Ishikawa (cell line): ENCODE data around the gene BCR.

Experiments used
- CEBPB ChIP-seq: IDR thresholded peaks from 2 replicates; pipeline ENCODE4 v1.6.1; 2012
- CREB1 ChIP-seq: IDR thresholded peaks from 2 replicates; pipeline ENCODE4 v1.6.1; 2012; ENCODE audit warnings: low read depth
- EGR1 ChIP-seq: IDR thresholded peaks from 2 replicates; pipeline ENCODE4 v1.6.1; 2012
- EP300 ChIP-seq: IDR thresholded peaks from 2 replicates; pipeline ENCODE4 v1.6.1; 2012; ENCODE audit warnings: borderline replicate concordance
- FOXM1 ChIP-seq: IDR thresholded peaks from 2 replicates; pipeline ENCODE4 v1.6.1; 2012; ENCODE audit warnings: low read depth, borderline replicate concordance
- NFIC ChIP-seq: IDR thresholded peaks from 2 replicates; pipeline ENCODE4 v1.6.1; 2012
- RAD21 ChIP-seq: IDR thresholded peaks from 2 replicates; pipeline ENCODE4 v1.6.1; 2012; ENCODE audit warnings: low read depth
- TAF1 ChIP-seq: IDR thresholded peaks from 2 replicates; pipeline ENCODE4 v1.6.1; 2012; ENCODE audit warnings: low read depth, mild to moderate bottlenecking
- YY1 ChIP-seq: IDR thresholded peaks from 2 replicates; pipeline ENCODE4 v1.6.1; 2012; ENCODE audit warnings: low read depth
- TF ChIP-seq, protein P1 (sequence below): IDR thresholded peaks from 2 replicates; pipeline ENCODE4 v1.6.1; 2012; ENCODE audit warnings: low read depth, mild to moderate bottlenecking
- TF ChIP-seq, protein P2 (sequence below): IDR thresholded peaks from 2 replicates; pipeline ENCODE4 v1.6.1; 2012

DNA sequence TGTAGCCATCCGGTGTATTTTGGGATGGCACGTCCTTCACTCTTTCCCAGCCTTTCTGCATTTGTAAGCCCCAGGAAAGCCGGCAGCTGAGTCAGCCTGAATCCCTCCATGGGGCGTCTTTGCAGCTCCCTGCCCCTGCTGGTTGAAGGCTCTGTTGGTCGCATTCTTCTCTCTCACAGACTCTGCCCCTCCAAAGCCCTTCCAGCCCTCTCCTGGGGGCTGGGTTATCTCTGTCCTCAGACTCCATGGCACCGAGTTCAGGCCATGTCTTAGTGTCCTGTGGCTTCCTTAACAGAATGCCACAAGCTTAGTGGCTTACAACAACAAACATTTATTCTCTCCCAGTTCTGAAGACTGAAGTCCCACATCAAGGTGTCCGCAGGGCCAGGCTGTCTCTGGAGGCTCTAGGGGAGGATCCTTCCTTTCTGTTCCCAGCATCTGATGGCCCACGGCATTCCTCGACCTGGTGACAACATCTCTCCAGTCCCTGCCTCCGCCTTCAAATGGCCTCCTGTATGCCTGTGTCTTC, 62.2 kb downstream of the BCR start:
- TF ChIP-seq CEBPB = no peak
- TF ChIP-seq, protein P1, sequence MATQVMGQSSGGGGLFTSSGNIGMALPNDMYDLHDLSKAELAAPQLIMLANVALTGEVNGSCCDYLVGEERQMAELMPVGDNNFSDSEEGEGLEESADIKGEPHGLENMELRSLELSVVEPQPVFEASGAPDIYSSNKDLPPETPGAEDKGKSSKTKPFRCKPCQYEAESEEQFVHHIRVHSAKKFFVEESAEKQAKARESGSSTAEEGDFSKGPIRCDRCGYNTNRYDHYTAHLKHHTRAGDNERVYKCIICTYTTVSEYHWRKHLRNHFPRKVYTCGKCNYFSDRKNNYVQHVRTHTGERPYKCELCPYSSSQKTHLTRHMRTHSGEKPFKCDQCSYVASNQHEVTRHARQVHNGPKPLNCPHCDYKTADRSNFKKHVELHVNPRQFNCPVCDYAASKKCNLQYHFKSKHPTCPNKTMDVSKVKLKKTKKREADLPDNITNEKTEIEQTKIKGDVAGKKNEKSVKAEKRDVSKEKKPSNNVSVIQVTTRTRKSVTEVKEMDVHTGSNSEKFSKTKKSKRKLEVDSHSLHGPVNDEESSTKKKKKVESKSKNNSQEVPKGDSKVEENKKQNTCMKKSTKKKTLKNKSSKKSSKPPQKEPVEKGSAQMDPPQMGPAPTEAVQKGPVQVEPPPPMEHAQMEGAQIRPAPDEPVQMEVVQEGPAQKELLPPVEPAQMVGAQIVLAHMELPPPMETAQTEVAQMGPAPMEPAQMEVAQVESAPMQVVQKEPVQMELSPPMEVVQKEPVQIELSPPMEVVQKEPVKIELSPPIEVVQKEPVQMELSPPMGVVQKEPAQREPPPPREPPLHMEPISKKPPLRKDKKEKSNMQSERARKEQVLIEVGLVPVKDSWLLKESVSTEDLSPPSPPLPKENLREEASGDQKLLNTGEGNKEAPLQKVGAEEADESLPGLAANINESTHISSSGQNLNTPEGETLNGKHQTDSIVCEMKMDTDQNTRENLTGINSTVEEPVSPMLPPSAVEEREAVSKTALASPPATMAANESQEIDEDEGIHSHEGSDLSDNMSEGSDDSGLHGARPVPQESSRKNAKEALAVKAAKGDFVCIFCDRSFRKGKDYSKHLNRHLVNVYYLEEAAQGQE = no peak
- no peak for TF ChIP-seq FOXM1
- no peak for TF ChIP-seq TAF1
- TF ChIP-seq YY1 = no peak
- no peak for TF ChIP-seq EP300
- TF ChIP-seq RAD21 = no peak
- TF ChIP-seq, protein P2, sequence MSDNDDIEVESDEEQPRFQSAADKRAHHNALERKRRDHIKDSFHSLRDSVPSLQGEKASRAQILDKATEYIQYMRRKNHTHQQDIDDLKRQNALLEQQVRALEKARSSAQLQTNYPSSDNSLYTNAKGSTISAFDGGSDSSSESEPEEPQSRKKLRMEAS = no peak
- no peak for TF ChIP-seq CREB1
- no peak for TF ChIP-seq NFIC
- TF ChIP-seq EGR1 = no peak
